ENCODE data around the gene MYZAP. TPM values are rescaled to one million over a fixed set of nuclear protein-coding genes. Genes with fewer than 3 reads are reported as not detected.

MYZAP gene
- total and polyA plus RNA-seq, 2 of the 4 experiments (the other 2 are of a cell fraction): not detected

GRCh38 chr15:57704441-57704840, 112.7 kb downstream of the MYZAP start:
- dilution Hi-C loops (cut with HindIII; ENCODE audit: low sequenced_read_pairs, unreplicated experiment): no loop called here
- no peak overlapping the region for H3K56ac ChIP-seq (ENCODE audit: extremely low read depth, insufficient read depth, low read length)
- no peak overlapping the region for H3K4ac ChIP-seq (ENCODE audit: low read depth, low read length)
- H2BK15ac ChIP-seq (ENCODE audit: low read depth, low read length): no peak overlapping the region
- DNase-seq (no peak), ATAC-seq (ENCODE audit: low read depth) (no peak)
- peaks cover 5% of the 10 kb centered on the region for H3K9me1 ChIP-seq (ENCODE audit: insufficient read depth, low read length)
- no TSS peak for BruUV-seq (replicated peaks)
- no peak for TF ChIP-seq CEBPB (IDR thresholded peaks at IDR 0.05; ENCODE audit: low read depth, low read length)
- no peak for TF ChIP-seq MAZ (IDR thresholded peaks at IDR 0.05; ENCODE audit: borderline replicate concordance, low read depth, low read length)
- no peak for TF ChIP-seq RAD21 (IDR thresholded peaks at IDR 0.05; ENCODE audit: low read length)
- no peak for TF ChIP-seq MAFK (IDR thresholded peaks at IDR 0.05; ENCODE audit: low read depth, low read length)
- no peak for TF ChIP-seq CHD1 (IDR thresholded peaks at IDR 0.05; ENCODE audit: low read depth, low read length)
- no peak for TF ChIP-seq FOS (IDR thresholded peaks at IDR 0.05; ENCODE audit: low read depth, low read length)
- TF ChIP-seq, protein P1, sequence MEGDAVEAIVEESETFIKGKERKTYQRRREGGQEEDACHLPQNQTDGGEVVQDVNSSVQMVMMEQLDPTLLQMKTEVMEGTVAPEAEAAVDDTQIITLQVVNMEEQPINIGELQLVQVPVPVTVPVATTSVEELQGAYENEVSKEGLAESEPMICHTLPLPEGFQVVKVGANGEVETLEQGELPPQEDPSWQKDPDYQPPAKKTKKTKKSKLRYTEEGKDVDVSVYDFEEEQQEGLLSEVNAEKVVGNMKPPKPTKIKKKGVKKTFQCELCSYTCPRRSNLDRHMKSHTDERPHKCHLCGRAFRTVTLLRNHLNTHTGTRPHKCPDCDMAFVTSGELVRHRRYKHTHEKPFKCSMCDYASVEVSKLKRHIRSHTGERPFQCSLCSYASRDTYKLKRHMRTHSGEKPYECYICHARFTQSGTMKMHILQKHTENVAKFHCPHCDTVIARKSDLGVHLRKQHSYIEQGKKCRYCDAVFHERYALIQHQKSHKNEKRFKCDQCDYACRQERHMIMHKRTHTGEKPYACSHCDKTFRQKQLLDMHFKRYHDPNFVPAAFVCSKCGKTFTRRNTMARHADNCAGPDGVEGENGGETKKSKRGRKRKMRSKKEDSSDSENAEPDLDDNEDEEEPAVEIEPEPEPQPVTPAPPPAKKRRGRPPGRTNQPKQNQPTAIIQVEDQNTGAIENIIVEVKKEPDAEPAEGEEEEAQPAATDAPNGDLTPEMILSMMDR (conservative IDR thresholded peaks at IDR 0.05; ENCODE audit: low read depth, low read length): no peak
- no peak for TF ChIP-seq BHLHE40 (IDR thresholded peaks at IDR 0.05; ENCODE audit: low read depth, low read length)
- TF ChIP-seq, protein P2, sequence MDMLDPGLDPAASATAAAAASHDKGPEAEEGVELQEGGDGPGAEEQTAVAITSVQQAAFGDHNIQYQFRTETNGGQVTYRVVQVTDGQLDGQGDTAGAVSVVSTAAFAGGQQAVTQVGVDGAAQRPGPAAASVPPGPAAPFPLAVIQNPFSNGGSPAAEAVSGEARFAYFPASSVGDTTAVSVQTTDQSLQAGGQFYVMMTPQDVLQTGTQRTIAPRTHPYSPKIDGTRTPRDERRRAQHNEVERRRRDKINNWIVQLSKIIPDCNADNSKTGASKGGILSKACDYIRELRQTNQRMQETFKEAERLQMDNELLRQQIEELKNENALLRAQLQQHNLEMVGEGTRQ (IDR thresholded peaks at IDR 0.05; ENCODE audit: low read depth, low read length): no peak
- no peak for TF ChIP-seq SMC3 (IDR thresholded peaks at IDR 0.05; ENCODE audit: low read depth, low read length)
- TF ChIP-seq MXI1 (IDR thresholded peaks at IDR 0.05; ENCODE audit: borderline replicate concordance, low read depth, low read length): no peak
- TF ChIP-seq RCOR1 (IDR thresholded peaks at IDR 0.05; ENCODE audit: insufficient replicate concordance, low read length): no peak
- no peak for TF ChIP-seq POLR2A (IDR thresholded peaks at IDR 0.05; ENCODE audit: low read depth, low read length)
- no peak for TF ChIP-seq NFE2L2 (IDR thresholded peaks at IDR 0.05; ENCODE audit: low read depth, low read length)
- TF ChIP-seq RFX5 (IDR thresholded peaks at IDR 0.05; ENCODE audit: low read depth, low read length): no peak
- no peak for TF ChIP-seq ELK1 (IDR thresholded peaks at IDR 0.05; ENCODE audit: borderline replicate concordance, low read depth, low read length)
- intact Hi-C loops (cut with micrococcal nuclease): no loop called here
- no peaks in the 10 kb centered on the region for H3K9me3 ChIP-seq (ENCODE audit: control insufficient read depth, insufficient read depth, low read length)
- H3K18ac ChIP-seq (ENCODE audit: low read depth, low read length): no peak overlapping the region
- peaks cover 2% of the 10 kb centered on the region; the same call in 1 of the 2 replicates for H3K27me3 ChIP-seq (ENCODE audit: control insufficient read depth, insufficient read depth, low read length)
- in situ Hi-C loops (cut with MboI; ENCODE audit: low sequenced_read_pairs): no loop called here
- CTCF ChIA-PET: interaction anchor here (0.6 to 1.1 kb wide), 2 partner anchors 10 to 28 kb away, joined by 3 read pairs; no protein-coding TSS in a partner anchor
- H2BK20ac ChIP-seq (ENCODE audit: low read depth, low read length): no peak overlapping the region
- no peaks in the 10 kb centered on the region for H4K20me1 ChIP-seq (ENCODE audit: insufficient read depth, low read length)
- no peak overlapping the region for H2BK120ac ChIP-seq (ENCODE audit: low read depth, low read length)
- no peak overlapping the region for H3K14ac ChIP-seq (replicated peaks; ENCODE audit: low read depth, low read length)
- POLR2A ChIA-PET (ENCODE audit: unreplicated experiment): no interaction called here
- no peak overlapping the region for H4K91ac ChIP-seq (ENCODE audit: insufficient read depth, low read depth, low read length)
- H3K27ac ChIP-seq (ENCODE audit: insufficient read depth, low read length): no peak overlapping the region
- no peaks in the 10 kb centered on the region for H3K4me1 ChIP-seq (ENCODE audit: control insufficient read depth, insufficient read depth, low read length)
- H3K23ac ChIP-seq (ENCODE audit: low read depth, low read length): no peak overlapping the region
- H3K4me3 ChIP-seq (ENCODE audit: insufficient read depth, low read depth, low read length): no peak overlapping the region
- peaks cover 5% of the 10 kb centered on the region for H3K36me3 ChIP-seq (ENCODE audit: control insufficient read depth, insufficient read depth, low read length)
- no peak overlapping the region for H2BK5ac ChIP-seq (ENCODE audit: low read depth, low read length, poor library complexity, severe bottlenecking)
- no peak overlapping the region for H3K4me2 ChIP-seq (ENCODE audit: low read depth, low read length)
- H2AK9ac ChIP-seq (replicated peaks; ENCODE audit: low read depth, low read length, poor library complexity): no peak overlapping the region
- H4K8ac ChIP-seq (ENCODE audit: low read depth in 2 of 2, low read length in 2 of 2): no peak overlapping the region
- no peak overlapping the region for H3K9ac ChIP-seq (ENCODE audit: low read depth, low read length)
- WGBS, 2 experiments (ENCODE audit: extremely low coverage in 2 of 2, insufficient read length in 1 of 2): 100% methylated on average over 2 of the region's 3 CpGs; no CpG with 5 or more reads in 1 of the 2 experiments
- H2AK5ac ChIP-seq (ENCODE audit: low read depth, low read length): no peak overlapping the region
- H2AFZ ChIP-seq (replicated peaks; ENCODE audit: low read length, poor library complexity): no peak overlapping the region
- peaks cover 5 to 23% of the 10 kb centered on the region in 2 experiments; a peak in 3 of 4 replicates for H3K79me1 ChIP-seq (ENCODE audit: low read depth in 1 of 2, low read length in 2 of 2)
- no peak overlapping the region for H4K5ac ChIP-seq (ENCODE audit: low read depth, low read length)
